GM03348 (cell line): ENCODE results near the gene ERAL1.
"Not testable (repeated sequence)": the region's sequence is repeated elsewhere in the genome, so short reads cannot be mapped to it uniquely, and the experiment has no call there.

Experiments used
- DNase-seq: peaks from one replicate; pipeline ENCODE4 v3.0.0; 2012; ENCODE audit warnings: low spot score

Gene ERAL1

DNA sequence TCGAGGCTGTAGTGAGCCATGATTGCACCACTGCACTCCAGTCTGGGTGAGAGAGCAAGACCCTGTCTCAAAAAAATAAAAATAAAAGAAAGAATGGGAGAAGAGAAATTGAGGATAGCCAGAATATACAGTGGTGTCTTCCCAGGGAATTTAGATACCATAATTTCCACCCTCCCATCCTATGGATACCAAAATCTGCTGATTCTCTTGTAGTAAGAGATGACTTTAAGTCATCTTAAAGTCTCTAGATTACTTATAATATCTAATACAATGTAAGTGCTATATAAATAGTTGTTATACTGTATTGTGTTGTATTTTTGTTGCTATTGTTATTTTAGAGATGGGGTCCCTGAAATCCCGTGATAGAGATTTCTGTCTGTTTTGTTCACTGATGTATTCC, 1.5 kb upstream of the ERAL1 start:
- no peak for DNase-seq

GRCh38 chr17:28855336-28855679, 492 bp downstream of the ERAL1 start:
- no peak for DNase-seq

DNA sequence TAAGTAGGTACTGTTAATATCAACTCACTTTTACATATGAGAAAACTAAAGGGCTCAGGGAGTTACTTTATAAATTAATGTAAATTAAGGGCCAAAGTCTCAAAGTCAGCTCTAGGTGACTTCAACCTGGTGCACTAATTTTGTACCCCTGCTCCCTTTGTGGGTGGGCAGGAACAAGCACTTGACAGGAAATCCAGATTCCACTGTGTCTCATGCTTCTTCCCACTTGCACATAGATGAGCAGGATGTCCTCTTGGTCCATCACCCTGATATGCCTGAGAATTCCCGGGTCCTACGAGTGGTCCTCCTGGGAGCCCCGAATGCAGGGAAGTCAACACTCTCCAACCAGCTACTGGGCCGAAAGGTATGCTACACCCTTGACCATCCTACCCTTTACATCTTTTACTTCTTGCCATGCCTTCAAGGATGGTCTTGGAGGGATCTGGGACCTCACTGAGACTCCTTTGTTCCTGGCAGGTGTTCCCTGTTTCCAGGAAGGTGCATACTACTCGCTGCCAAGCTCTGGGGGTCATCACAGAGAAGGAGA, 1.3 kb downstream of the ERAL1 start:
- DNase-seq: no peak

- no peak for DNase-seq
These were observed 3.3 kb downstream of the ERAL1 start for GRCh38 chr17:28857905-28858800.

DNA sequence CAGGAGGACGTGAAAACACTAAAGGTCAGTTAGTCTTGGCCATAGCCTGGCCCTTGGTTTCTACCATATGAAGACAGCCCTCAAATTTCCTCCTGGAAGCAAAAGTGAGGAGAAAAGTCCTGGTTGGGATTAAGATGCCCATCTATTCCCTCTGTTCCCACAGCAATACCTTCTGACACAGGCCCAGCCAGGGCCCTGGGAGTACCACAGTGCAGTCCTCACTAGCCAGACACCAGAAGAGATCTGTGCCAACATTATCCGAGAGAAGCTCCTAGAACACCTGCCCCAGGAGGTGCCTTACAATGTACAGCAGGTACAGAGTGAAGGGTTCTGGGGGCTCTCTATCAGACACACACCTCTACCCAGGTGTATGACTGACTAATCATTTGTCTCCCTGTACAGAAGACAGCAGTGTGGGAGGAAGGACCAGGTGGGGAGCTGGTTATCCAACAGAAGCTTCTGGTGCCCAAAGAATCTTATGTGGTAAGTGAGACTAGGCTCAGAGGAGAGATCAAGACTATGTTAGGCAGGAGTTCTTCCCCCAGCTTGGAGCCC, 4.1 kb downstream of the ERAL1 start:
- no peak for DNase-seq

GRCh38 chr17:28860363-28860808, 5.6 kb downstream of the ERAL1 start:
- no peak for DNase-seq

DNA sequence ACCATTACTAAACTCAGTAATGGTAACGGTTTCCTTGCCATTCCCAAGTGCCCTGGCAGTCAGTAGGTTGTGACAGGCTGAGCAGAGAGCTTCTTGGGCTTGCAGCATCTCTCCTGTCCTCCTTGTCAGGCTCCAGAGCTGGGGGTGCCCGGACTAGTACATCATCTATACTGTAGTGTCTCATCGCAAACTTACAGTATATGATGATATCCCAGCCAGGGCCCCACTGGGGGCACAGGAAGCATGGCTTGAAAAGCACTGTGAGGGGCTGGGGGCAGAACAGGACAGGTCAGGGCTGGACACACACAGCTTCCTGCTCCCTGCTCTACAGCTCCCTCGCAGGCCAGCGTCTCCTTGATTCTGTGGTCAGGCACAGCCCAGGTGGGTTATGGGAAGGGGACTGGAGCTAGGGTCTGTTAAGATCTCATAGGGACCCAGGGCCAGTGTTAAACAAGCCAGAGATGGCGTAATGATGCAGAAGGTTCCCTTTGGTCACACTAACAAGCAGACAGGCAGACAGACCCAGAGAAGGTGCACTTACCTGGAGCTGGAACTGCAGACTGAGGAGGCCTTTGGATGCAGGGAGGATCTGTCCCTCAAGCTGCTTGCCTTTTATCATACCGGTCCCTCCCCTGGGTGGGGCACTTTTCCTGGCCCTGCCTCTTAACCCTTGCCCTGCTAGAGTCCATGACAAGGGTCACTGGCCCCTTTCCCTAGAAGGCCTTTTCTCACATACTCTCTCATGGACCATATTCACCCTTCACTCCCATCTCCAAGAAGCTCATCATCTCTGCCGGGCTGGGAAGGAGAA, 6.8 kb downstream of the ERAL1 start:
- DNase-seq: no peak

DNA sequence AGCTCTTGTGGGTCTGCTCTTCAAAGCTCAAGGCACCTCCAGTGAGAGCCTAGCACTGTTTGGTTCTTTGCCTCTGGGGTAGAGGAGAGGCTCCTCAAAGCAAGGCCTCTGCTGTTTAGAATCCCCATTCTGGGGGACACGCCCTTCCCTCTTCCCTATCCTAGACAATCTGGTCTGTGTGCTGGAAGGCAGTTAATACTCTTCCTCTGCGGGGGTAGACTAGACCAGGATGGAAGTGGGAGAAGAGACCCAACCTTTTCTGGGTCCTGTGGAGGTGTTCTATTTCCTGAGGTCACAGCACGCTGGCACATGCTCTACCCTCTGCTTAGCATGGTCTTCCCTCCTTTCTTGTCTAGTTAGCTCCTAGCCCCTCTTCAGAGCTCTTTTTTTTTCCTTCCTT, 7.7 kb downstream of the ERAL1 start:
- no peak for DNase-seq

- DNase-seq: no peak
These were observed 9.1 kb downstream of the ERAL1 start for GRCh38 chr17:28863953-28864352.

DNA sequence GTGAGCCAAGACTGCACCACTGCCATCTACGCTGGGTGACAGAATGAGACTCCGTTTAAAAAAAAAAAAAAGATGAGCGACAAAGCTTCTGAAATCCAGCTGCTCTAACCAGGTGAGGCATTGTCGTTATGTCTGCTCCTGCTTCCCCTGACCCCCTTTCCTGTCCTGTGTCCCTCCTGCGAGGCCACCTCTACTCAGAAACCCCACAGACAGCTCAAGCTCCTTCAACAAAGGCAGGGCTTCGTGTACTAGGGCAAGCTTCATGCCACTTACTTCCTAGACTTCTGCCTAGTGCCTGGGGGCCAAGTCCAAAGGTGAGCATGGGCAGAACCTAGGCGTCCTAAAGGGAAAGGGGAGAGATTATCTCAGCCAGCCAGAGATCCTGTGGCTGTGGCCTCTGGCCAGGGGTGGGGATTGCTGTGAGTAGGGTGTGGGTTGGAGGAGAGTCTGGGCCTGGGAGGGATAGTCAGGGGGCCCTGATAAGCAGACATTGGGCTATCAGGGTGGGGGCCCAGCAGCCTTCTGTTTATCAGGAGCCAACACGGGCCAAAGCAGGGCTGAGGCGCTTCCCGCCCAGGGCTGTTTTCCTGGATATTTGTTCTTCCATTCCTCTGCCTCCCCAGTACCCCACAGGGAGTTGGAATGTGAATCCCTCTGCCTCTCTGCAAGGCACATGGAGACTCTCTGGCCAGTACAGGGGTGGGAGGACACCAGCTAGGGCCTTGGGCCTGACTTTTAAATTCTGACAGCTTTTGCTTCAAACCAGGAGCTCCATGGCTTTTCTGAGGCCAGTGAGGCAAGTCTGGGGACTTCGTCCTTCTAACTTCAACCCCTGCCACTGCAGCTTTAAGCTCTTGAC, 10.4 kb downstream of the ERAL1 start:
- no peak for DNase-seq

- DNase-seq: no peak
These were observed 11.3 kb downstream of the ERAL1 start for GRCh38 chr17:28865946-28866752.

DNA sequence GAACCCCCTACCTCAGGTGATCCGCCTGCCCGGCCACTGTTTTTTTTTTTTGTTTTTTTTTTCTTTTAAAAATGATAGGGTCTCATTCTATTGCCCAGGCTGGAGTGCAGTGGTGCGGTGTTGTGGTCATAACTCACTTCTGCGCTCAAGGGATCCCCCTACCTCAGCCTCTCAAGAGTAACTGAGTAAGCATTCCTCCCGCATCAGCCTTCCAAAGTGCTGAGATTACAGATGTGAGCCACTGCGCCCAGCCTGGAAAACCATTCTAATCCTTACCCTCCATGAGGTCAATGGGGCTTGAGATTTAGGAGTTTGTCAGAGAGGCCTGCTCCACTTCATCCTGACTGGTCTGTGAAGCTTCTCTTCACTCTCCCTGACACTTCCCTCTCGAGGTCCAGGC, 12.5 kb downstream of the ERAL1 start:
- no peak for DNase-seq

DNA sequence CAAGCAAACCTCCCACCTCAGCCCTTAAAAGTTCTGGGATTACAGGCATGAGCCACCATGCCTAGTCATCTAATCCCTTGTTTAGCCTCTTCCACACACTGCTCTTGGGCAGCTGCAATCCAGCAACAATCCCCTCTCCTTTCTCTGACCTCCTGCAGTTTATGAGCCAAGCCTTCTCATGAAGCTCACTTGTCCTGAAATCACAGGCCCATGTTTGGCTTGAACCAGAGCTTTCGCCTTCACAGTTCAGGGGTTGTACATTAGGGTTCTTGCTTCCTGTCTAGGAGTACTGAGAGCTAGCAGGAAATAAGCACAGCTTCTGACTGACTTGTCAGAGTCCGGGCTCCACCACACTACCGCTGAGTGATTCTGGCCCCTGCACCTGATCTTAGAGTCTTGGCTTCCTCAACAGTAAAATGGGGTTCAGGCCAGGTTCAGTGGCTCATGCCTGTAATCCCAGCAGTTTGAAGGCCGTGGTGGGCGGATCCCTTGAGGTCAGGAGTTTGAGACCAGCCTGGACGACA, 16.3 kb downstream of the ERAL1 start:
- DNase-seq: no peak

DNA sequence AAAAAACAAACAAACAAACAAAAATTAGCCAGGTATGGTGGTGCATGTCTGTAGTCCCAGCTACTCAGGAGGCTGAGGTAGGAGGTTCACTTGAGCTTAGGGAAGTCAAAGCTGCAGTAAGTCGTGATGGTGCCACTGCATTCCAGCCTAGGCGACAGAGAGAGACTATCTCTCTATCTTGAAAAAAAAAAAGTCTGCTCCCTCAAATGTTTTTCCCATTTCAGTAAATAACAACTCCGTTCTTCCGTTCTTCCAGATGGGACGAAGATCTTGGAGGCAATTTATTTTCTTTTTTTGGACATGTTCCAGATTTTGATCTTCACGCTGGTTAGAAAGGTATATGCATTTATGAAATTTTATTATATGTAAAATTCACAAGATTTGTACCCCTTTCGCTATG, 19.0 kb downstream of the ERAL1 start:
- DNase-seq: no peak

DNA sequence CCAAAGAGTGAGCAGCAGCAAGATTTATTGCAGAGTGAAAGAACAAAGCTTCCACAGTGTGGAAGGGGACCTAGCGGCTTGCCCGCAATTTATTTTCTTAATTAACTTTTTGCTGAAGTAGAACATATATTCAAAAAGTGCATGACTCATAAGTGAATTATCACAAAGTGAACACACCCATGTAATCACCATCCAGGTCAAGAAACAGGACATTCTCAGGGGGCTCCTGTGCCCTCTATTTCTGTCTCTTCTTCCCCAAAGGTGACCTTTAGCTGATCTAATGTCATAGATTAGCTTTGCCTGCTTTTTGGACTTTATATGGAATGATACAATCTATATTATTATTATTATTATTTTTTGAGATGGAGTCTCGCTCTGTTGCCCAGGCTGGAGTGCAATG, 19.9 kb downstream of the ERAL1 start:
- no peak for DNase-seq

DNA sequence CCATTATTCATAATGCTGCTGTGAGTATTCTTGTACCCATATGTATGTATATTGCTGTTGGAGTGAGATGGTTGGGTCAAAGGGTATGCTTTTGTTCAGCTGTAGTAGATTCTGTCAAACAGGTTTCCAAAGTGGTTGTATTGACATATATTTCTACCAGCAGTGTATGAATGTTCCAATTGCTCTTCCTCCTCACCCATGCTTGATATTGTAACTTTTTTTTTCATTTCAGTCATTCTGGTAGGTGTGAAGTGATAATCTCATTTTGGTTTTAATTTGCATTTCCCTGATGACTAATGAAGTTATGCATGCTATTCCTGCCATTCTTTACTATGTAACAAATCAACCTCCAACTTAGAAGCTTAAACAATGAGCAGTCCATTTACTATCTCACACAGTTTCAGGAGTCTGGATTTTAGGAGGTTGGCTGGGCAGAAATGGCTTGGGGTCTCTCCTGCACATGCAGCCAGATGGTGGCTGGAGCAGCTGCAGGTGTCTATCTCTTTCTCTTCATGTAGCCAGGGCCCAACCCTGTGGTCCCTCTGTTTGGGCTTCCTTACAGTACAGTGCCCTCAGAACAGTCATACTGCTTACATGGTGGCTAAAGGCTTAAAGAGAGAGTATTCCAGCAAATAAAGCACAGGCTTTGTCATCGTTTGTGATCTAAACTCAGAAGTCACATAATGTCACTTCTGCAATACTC, 21.2 kb downstream of the ERAL1 start:
- DNase-seq: no peak

- DNase-seq: not testable (repeated sequence)
These were observed 22.4 kb downstream of the ERAL1 start for GRCh38 chr17:28877150-28877711.

GRCh38 chr17:28878158-28878910, 23.5 kb downstream of the ERAL1 start:
- no peak for DNase-seq

DNA sequence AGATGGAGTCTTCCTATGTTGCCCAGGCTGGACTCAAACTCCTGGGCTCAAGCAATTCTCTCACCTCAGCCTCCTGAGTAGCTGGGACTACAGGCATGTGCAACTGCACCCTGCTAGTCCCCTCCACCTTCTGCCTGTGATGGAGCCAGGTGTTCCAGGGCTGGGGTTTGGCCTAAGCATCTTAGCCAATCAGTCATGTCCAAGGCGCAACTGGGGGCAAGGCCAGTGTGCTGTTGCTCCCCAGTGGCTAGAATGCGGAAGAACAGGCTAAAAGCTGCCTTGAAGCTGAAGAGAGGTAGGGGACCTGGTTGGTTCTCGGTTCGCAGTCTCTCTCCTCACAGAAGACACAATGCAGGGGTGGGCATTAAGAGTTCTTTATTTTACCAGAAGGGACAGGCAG, 24.2 kb downstream of the ERAL1 start:
- peak; percentile 57 for DNase-seq
